ENCODE measurements around the gene SCEL.
A peak's percentile ranks its signal among the peaks of the same experiment; 100 is the strongest.
"Not testable (repeated sequence)": the region's sequence is repeated elsewhere in the genome, so short reads cannot be mapped to it uniquely, and the experiment has no call there.

SCEL gene

GRCh38 chr13:77535448-77535847, at the start of gene SCEL:
Gene SCEL (plus strand): TSS chr13:77535706. CDS start chr13:77555876, 20,170 bp downstream.
- DNase-seq (ENCODE audit: low spot score): no peak

DNA sequence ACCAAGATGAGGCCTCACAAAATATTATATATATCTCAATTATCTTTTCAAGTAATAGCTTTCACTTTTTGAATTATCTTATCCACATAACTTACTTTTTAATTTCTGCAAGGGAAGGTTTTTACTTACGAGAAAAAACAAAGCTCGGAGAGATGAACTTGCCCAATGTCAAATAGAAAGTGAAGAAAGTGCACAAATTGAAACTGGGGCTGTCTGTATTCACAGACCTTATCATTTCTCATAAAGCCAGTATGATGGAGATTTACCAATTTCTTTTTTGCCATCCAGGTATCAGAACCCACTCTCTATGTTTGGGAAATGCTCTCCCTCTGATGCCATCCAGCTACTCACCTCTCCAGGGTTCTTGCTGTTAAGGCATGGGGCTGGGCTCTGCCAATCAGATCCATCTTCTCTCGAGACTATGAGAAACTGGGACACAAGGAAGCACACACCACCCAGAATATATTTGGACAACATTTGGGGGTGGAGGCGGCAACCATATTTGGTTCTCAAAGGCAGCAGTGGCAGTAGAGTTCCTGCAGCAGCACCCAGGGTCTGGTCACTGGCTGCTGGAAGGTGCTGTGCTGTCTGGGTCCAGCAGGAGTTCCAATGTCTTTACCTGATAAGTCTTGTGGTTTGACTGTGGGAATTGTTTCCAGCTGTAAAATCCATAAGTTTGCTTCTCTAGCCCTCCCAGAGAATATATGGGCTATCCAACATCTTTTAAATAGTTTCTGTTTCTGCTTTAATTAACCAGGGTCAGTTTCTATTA, 45.8 kb upstream of the SCEL start:
- no peak for DNase-seq (ENCODE audit: low spot score)

GRCh38 chr13:77492982-77493381, 42.5 kb upstream of the SCEL start:
- DNase-seq (ENCODE audit: low spot score): no peak

GRCh38 chr13:77494226-77494625, 41.3 kb upstream of the SCEL start:
- no peak for DNase-seq (ENCODE audit: low spot score)

GRCh38 chr13:77497350-77497749, 38.2 kb upstream of the SCEL start:
- DNase-seq (ENCODE audit: low spot score): no peak

GRCh38 chr13:77497835-77498234, 37.7 kb upstream of the SCEL start:
- no peak for DNase-seq (ENCODE audit: low spot score)

- DNase-seq (ENCODE audit: low spot score): no peak
These were observed 33.3 kb upstream of the SCEL start for GRCh38 chr13:77502104-77502720.

- no peak for DNase-seq (ENCODE audit: low spot score)
These were observed 32.1 kb upstream of the SCEL start for GRCh38 chr13:77503398-77503797.

GRCh38 chr13:77506874-77507273, 28.6 kb upstream of the SCEL start:
- no peak for DNase-seq (ENCODE audit: low spot score)

DNA sequence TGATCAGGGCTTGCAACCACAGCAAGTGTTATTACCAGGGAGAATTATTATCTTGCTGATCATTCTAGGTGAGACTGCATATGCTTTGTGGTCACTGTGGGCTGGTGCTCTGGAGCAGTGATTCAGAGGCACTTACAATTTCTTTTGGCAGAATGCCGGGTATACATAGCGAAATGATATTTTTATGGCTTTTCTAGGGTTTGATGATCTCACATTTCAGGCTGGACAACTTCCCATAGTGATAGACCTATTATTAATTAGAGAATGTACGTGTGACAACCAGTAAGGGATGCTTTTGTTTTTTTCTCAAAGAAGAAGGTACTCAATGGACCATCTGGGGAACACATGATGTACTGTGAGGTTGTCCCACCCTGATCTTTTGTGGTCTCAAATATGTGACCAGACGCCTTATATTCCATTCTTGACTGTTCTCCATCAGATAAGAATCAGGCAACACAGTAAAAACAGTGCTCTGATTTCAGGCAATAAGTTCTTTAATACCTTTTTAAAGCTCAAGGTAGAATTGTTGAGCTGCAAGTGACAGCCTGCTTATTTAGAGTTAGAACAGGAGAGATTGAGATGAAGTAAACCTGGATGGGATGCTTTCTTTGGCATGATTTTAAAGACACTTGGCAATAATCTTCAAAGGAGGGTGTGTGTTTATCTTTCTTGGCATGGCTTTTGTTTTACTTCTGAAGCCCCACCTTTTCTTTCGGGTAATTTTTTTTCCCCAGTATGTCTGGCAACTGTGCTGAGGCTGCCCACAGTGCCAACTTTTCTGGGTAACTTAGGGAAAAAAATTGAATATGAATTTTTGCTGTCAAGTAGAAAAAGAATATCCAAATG, 27.4 kb upstream of the SCEL start:
- DNase-seq (ENCODE audit: low spot score): peak; percentile 33

DNA sequence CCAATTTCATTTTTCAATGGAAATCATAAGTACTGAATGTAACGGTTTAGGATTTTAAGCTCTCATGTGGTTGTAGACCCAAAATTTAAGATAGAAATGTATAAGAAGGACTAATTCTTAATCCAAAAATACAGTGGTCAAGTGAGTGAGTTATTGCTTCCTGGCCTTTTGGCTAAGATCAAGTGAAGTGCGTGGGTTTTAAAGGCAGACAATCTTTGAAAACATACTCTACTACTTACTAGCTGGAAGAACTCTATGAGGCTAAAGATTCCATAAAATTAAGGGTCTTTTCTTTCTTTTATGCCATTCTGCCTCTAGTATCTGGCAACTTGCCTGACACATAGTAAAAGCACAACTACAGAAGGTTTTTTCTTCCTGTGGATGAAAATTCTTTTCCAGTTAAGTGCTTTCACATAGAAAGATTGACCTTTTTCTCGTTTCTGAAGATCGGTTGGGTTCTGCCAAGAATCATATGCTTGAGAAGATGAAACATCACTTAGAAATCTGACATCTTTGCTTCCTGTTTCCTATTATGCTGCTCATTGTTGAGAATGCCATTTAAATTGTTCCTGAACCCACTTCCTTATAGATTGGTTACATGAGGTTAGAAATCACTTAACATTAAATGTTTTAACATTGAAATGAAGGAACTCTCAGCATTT, 26.4 kb upstream of the SCEL start:
- no peak for DNase-seq (ENCODE audit: low spot score)

DNA sequence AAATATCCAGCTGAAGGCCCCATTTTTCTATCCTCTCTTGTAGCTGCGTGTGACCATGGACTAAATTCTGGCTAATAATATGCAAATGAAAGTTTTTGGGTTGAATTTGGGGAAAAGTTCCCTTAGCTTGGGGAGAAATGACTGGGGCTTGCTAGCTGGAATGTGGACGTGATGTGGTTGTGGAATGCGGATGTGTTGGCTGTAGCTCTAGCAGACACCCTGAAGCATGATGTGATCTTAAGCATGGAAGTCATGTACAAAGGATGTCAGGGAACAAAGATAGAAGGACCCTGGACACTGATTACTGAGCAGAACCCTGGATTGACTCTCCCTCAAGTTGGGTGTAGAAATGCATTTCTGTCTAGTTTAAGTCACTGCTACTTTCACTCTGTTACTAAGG, 25.4 kb upstream of the SCEL start:
- no peak for DNase-seq (ENCODE audit: low spot score)

DNA sequence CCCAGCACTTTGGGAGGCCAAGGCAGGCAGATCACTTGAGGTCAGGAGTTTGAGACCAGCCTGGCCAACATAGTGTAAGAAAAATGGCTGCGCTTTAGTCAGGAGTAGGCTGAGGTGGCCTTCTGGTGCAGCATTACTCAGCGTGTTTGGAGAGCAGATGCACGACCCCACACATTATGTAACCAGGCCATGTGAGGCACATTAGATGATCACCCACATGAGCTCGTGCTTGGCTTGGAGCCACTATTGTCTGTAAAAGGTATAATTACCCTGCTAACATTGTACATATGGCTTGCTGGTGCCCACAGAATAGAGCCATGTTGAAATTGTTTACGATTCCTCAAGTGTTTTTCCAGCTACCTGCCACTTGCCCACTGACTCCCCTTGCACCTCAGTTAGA, 24.0 kb upstream of the SCEL start:
- no peak for DNase-seq (ENCODE audit: low spot score)

DNA sequence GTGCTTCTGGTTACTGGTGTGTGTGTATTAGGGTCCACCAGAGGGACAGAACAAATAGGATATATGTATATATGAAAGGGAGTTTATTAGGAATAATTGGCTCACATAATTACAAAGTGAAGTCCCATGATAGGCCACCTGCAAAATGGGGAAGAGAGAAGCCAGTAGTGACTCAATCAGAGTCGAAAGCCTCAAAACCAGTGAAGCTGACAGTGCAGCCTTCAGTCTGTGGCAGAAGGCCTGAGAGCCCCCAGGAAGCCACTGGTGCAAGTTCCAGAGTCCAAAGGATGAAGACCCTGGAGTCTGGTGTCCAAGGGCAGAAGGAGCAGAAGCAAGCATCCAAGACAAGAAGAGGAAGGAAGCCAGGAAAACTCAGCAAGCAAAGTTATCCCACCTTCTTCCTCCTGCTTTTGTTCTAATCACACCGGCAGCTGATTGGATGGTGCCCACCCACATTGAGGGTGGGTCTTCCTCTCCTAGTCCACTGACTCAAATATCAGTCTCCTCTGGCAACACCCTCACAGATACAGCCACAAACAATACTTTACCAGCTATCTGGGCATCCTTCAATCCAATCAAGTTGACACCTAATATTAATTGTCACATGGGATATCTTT, 21.7 kb upstream of the SCEL start:
- no peak for DNase-seq (ENCODE audit: low spot score)

- DNase-seq (ENCODE audit: low spot score): no peak
These were observed 21.2 kb upstream of the SCEL start for GRCh38 chr13:77514336-77514726.

GRCh38 chr13:77515785-77516184, 19.7 kb upstream of the SCEL start:
- no peak for DNase-seq (ENCODE audit: low spot score)

DNA sequence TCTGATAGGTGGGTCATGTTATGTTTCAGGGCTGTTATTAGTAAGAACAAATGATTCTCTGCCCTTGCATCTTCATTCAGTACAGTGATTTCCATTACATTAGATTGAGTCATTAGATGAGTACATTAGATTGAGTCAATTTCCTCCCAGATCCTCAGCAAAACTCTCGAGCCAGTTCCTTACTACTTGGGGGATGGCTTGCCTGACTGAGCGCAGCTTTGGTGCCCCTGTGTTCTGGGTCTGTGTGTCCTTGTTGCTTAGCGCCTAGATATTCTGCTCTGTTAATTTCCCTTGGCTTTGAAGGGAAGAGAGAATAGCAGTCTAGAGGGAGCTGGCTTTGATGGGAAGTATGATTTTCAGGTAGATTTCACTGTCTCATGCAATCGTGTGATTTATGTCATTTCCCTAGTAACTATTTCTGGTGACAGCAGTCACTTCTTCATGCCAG, 19.1 kb upstream of the SCEL start:
- DNase-seq (ENCODE audit: low spot score): no peak

DNA sequence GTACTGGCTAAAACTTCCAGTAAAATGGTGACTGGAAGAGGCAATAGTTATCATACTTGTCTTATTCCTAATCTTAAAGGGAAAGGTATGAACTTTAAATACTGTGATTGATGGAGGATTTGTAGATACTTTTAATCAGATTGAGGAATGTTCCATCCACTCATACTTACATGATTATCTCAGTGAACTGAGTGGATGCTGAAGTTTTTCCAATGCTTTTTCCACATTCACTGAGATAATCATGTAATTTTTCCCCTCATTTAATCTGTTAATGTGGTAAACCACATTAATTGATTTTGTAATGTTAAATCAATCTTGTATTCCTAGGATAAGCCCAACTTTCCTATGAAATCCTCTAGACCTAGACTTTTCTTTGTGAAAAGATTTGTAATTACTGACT, 17.2 kb upstream of the SCEL start:
- DNase-seq (ENCODE audit: low spot score): no peak

DNA sequence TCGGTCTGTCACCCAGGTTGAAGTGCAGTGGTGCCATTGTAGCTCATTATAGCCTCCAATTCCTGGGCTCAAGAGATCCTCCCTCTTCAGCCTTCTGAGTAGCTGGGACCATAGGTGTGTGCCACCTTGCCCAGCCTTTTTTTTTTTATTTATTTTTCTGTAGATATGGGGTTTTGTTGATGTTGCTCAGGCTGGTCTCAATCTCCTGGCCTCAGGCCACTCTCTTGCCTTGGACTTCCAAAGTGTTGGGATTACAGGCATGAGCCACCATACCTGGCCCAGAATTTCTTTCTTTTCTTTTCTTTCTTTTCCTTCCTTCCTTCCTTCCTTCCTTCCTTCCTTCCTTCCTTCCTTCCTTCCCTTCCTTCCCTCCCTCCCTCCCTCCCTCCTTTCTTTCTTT, 16.1 kb upstream of the SCEL start:
- not testable (repeated sequence) for DNase-seq (ENCODE audit: low spot score)

GRCh38 chr13:77519808-77520207, 15.7 kb upstream of the SCEL start:
- no peak for DNase-seq (ENCODE audit: low spot score)

- no peak for DNase-seq (ENCODE audit: low spot score)
These were observed 14.3 kb upstream of the SCEL start for GRCh38 chr13:77521194-77521593.

Measured in iPS-NIHi11 (cell line).